HPDE6-E6E7 (cell line): Measurements from ENCODE around the gene TCP1.
"Not testable (repeated sequence)": the region's sequence is repeated elsewhere in the genome, so short reads cannot be mapped to it uniquely, and the experiment has no call there.

Experiments used
- DNase-seq: peaks from one replicate; pipeline ENCODE4 v3.0.0; 2011; ENCODE audit warnings: missing footprints; ENCODE audit errors: extremely low spot score

The TCP1 gene

DNA sequence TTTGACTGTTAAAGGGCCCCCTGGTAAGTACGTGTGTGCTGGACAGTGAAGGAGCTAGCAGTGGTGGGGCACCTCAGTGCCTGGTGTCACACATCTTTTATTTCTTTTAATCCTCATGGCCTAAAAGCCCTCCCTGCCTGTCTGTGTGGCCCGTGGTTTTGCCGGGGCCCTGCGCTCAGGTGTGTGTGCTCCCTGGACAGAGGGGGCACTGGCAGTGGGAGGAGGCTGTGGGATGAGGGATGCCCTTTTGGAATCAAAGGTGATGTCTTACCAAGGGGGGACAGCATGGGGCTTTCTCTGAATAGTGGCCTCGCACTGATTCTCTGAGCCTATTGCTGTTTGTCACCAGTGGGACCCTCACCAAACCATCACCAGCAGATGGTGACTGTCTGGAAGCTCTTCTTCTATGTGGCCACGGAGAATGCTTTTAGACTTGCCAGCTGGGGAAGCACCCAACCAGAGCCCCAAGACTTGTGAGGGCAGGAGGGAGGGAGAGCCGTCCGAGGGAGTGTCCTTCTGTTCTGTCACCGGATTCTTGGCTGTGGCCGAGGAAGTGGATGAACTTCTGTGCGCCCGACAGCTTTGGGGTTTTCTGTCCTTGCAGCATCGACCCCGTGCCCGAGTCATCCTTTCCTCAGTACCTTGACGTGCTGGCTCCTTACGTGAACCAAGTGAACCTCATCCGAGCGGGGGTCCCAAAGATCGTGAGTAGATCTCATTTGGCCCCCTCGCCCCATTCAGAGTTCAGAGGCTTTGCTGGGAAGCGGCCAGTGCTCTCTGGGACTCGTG, 28.7 kb upstream of the TCP1 start:
- no peak for DNase-seq

DNA sequence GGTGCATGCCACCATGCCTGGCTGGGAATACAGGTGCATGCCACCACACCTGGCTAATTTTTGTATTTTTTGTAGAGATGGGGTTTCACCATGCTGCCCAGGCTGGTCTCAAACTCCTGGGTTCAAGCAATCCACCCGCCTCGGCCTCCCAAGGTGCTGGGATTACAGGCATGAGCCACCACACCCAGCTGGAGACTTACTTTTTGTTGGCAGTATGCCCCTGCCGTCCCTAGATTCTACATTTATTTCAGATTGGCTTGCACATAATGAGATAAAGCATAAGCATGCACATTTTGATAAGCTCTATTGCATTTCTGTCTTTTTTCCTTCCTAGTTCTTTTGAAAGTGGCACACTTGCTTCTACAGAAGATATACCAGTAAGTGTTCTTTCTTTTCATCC, 27.4 kb upstream of the TCP1 start:
- DNase-seq: not testable (repeated sequence)

DNA sequence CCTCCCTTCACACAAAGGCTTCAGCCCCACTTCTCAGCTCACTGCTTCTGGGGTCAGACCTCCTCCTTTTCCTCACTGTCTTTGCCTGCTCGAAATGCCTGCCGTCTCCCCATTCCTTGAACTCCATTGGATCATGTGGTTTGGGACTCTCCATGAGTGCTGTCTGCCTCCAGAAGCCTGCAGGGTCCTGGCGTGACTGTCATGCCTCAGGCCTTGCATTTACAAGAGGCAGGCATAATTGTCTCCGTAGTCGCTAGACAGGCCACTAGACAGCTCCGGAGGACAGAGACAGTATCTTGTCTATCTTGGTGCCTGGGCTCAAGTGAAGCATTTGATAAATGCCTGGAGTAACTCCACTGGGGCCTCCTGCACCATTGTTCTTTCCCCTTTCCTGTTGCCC, 26.0 kb upstream of the TCP1 start:
- DNase-seq: no peak

DNA sequence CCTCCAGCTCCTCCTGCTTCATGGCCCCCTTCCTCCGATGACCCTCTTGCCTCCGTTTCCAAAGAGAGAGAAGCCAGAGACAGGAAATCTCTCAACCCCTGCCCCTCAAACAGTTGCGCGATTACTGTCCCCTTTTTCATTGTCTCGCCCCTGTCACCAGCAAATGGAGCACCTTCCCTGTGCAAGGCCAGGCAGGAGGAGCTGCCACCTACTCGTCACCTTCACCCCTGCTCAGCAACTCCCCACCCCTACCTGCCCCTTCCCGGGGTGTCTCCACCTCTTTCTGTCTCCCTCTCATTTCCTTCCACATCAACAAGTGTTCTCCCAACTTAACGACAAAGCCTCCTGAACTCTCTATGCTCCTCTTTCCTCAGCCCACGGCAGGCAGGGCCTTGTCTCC, 24.4 kb upstream of the TCP1 start:
- no peak for DNase-seq

DNA sequence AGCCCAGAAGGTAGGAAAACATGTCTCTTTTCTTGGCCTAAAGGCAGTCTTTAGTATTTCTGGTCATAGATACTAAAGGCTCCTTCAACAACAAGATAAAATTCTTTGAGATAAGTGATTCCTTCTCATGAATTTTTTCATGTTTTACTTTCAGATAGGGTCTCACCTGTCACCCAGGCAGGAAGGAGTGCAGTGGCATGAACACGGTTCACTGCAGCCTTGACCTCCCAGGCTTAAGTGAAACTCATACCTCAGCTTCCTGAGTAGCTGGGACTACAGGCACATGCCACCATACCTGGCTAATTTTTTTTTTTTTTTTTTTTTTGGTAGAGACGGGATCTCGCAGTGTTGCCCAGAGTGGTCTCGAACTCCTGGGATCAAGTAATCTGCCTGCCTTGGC, 19.7 kb upstream of the TCP1 start:
- no peak for DNase-seq

DNA sequence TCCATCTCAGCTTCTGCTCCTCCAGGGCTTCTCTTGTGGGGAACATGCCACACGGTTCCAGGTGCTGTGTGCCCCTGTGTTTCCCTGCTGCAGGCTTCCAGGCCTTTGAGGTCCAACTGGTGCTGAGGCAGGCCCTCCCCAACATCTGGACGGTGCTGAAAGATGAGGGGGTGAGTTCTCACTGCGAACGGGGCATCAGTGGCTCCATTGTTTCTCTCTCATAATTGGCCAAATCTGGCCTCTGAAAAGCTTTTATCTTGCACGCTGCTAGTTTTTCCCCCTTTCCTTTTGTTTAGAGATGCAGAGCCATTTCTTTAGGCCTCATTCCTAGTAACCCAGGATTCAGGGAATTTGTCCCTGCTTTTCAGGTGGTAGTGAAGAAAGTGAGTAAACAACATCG, 19.2 kb upstream of the TCP1 start:
- no peak for DNase-seq

DNA sequence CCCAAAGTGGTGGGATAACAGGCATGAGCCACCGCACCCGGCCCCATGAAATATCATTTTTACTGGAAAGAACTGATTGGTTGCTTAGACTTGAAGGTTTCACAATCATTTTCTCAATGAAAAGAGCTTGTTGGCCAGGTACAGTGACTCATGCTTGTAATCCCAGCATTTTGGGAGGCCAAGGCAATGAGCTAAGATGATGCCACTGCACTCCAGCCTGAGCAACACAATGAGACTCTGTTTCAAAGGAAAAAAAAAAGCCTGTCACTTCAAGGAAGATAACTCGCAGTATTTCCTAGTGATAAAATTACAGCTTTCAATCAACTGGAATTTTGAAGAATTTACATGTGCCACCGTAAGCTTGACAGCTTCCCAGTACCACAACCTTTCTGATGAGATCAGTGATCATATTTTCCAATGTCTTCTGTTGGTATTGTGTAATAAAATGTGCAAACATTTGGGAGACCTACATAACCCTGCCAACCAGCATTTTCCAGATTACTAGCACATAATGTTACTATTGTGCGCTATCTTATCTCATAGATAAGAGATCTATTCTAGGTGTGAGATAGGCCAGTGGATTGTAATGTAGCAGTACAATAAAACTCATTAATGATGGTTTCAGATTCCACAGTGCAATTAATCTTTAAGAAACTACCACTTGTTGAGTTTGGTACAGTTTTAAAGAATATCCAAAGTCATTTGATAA, 17.9 kb upstream of the TCP1 start:
- DNase-seq: no peak

DNA sequence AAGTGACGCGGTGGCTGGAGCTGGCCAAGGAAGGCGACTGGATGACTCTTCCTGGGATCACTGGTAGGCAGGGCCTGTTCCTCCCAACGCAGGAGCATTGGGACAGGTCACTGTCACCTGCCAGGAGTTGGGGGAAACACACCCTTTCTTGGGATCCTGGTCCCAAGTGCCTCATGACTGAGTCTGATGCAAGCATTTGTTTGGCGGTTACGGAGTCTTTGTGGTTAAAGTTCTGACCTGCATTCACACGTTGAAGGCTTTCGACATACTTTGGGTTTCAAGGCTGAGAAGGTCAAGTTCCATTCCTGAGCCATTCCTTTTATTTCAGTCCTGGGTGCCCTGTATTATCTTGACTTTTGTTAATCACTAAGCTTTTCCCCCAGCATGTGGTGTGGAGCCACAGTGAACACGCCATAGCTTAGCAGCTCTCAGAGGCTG, 16.6 kb upstream of the TCP1 start:
- DNase-seq: no peak

DNA sequence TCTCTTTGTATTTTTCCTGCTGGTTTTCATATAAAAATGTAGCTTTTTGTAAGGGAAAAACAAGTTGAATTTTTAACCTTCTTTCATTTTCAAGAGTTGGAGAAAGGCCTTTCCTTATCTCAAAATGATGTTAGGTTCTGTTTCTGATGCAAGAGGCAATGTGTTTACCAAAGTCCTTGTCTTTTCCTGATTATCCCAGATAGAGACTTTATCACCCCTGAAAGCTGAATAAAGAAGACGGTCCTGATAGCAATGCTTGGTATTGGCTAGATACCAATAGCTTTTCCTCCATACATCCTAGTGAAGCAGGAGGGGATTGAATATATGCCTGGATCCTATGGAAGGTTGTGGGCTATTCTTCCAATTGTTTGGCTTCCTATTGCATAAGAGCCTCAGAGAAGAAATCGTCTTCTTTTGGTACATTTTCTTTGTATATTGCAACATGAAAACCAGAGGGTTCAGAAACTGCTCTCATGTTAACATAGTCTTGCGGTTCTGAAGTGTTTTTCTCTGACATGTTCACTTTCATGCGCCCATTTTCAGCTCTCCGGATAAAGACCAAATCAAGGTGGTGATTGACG, 16.1 kb upstream of the TCP1 start:
- DNase-seq: no peak

DNA sequence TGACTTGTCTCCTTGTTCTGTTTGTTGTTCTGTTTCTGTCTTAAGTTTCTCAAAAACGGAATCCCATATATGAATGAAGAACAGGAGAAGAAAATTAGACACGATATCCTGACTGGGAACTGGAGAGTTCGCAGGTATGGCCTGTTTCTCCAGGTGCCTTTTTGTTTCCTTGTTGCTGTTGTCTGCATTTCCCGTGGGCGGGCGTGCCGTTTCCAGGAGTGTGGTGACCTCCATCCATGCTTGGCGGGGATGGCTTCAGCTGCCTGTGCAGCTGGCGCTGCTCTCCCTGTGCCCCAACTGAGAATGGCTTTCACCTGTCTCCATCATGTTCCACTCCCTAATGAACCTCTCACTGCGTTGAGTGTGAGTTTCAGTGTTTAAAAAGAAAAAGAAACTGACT, 15.1 kb upstream of the TCP1 start:
- no peak for DNase-seq

DNA sequence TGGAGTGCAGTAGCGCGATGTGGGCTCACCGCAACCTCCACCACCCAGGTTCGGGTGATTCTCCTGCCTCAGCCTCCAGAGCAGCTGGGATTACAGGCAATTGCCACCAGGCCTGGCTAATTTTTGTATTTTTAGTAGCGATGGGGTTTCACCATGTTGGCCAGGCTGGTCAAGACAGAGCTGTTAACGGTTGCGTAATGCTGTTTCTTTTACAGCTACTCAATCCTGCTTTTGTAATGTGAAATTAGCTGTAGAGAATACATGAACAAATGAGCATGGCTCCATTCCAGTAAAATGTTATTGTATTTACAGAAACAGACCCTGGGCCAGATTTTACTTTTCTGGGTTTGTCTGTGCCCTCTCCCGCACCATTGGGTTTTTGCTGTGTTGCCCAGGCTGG, 12.5 kb upstream of the TCP1 start:
- no peak for DNase-seq

DNA sequence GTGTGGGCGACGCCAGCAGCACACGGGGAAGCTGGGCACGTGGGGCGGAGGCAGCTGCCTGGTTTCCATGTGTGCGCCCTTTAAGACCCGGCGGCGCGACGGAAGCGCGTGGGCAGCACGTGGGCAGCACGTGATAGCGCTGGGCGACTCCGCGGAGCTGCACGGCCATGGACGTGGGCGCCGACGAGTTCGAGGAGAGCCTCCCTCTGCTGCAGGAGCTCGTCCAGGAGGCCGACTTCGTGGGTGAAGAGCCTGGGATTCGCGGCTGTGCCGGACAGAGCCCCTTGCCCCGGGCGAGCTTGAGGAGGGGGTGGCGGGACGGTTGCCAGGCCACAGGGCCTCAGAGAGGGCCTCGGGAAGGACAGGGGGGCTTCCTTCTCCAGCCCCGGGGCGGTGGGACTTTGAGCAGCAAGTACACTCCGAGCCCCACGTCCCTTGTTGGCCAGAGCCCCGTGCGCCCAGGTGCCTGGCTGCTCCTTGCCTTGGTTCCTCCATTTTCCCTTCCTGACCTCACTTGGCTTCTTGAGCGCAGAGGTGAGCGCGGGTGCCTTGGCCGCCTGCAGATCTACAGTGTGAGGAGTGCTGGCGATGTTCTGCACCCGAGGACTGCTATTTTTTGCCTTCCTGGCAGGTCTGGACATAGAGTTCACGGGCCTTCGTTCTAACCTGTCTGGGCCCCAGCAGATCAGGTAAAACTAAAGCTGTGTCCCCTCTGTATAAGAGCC, 10.9 kb upstream of the TCP1 start, which contains the start of gene PNLDC1:
Gene PNLDC1, plus strand, starts transcription at position 136 of the 725 bp plus-strand sequence. Its CDS starts 32 bp downstream, at position 168.
- DNase-seq: no peak

DNA sequence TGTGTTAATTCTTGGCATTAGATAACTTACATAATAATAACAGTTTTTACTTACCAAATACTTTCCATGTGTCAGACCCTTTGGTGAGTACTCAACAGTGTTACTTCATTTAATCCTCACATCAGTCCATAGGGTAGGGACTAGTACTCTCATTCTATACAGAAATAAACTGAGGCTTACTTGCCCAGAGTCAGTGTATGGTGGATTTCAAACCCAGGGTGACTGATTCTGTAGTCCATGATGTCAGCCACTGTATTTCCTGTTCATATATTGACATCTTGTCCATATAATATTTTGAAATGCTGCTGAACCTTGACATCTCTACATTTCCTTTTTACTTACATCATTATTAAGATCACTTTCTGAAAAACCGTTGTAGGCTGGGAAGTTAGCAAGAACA, 8.2 kb upstream of the TCP1 start:
- DNase-seq: no peak

DNA sequence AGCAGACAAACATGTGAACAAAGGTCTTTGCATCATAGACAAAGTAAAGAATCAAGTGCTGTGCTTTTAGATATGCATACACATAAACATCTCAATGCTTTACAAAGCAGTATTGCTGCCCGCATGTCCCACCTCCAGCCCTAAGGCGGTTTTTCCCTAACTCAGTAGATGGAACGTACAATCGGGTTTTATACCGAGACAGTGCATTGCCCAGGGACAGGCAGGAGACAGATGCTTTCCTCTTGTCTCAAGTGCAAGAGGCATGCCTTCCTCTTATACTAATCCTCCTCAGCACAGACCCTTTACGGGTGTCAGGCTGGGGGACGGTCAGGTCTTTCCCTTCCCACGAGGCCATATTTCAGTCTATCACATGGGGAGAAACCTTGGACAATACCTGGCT, 5.6 kb upstream of the TCP1 start:
- DNase-seq: not testable (repeated sequence)

DNA sequence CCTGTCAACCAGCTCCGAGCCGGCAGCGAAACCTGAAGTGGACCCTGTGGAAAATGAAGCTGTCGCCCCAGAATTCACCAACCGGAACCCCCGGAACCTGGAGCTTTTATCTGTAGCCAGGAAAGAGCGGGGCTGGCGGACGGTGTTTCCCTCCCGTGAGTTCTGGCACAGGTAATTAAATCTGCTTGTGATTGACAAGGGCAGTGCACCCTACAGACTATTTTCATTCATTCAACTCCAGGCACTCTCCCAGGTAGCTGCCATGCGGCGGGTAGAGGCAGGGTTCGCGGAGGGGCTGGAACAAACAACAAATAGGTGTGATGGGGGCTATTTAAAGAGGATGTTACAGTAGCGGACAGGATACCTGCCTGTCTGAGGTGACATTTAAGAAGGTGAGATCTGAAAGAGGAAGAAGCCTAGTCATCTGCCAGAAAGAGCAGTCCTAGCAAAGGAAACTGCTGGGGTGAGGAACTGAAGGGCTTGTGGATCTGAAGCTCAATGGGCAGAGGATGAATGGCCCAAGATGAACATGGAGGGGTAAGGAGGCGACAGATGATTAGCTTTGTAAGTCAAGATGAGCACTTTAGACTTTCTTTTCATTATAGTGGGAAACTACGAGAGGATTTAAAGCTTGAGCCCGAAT, 1.7 kb upstream of the TCP1 start:
- no peak for DNase-seq

DNA sequence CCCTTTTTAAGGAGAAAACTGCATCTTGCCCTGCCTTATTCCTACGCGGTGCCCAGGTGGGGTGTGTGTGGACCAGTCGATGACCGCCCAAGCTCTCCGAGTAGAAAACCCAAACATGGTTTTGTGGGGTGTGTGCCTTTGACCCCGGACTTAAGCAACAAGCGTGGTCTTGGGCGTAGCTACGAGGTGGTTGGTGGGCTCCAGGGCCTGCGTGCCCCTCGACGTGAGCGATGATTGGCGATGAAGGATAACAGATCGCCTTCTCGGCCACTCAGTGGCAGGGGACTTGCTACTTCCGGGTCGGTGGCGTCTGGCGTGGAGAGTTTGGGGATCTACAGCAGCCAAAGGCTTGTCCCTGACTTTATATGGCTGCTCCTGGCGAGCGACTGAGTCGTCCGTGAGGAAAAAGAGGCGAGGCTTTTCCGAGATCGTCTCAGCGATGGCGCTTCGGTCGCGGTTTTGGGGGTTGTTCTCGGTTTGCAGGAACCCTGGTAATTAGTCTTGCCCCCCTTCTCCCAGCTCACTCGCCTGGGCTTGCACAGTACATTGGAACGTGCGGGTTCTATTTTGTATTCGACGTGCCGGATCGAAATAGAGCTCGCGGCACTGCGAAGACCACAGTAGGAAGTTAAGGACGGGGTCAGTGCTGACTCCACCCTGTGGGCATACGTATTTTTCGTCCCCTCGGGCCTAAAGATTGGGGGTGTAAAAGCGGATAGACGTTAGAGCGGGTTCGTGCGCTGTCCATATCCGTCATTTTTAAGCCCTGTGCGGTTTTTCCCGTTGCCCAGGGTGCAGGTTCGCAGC, 950 bp upstream of the TCP1 start, which contains the start of gene MRPL18:
Gene MRPL18, plus strand, starts transcription at position 319 of the 807 bp plus-strand sequence. Its CDS starts 121 bp downstream, at position 440.
- peak; percentile 91 for DNase-seq

DNA sequence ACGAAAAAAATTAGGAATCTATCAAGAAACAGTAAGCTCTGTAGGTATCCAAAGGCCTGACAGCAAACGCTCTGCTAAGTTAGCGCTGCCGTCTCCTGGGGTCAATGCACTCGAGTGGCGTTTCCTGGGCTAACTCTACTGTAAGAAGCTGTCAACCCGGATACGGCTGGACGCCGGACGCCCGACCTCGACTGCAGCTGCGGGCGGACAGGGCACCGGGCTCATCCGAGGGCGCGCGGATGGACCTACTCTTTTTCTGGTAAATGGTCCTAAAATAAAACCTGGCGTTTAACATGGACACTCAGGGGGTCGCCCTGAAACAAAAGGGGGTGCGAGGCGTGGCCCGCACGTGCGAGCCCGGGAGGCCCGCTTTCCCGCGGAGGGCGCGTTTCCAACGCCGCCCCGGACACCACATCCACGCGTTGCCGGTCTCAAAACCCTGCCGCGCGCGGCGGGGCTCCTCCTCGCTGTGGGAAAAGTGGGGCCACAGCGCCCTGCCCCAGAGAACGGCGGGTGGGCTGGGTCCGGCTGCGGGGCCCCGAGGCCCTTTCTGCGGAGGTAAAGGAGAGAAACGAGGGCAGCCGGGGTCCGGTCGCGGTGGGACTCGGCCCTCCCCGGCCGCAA, 537 bp downstream of the TCP1 start:
- DNase-seq: peak; percentile 27

DNA sequence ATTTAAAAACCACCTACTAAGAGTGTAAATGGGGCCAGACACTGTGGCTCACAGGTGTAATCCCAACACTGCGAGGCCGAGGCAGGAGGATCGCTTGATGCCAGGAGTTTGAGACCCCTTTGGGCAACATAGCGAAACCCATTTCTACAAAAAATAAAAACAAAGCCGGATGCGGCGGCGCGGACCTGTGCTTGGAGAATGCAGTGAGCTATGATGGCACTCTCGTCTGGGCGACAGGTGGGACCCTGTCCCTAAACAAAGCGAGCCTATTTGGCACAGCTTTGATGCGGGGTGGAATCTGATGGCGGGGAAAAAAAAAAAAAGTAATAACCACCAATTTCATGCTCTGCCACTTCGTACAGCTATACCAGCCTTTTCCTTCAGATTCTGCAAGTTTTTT, 1.1 kb downstream of the TCP1 start:
- no peak for DNase-seq

DNA sequence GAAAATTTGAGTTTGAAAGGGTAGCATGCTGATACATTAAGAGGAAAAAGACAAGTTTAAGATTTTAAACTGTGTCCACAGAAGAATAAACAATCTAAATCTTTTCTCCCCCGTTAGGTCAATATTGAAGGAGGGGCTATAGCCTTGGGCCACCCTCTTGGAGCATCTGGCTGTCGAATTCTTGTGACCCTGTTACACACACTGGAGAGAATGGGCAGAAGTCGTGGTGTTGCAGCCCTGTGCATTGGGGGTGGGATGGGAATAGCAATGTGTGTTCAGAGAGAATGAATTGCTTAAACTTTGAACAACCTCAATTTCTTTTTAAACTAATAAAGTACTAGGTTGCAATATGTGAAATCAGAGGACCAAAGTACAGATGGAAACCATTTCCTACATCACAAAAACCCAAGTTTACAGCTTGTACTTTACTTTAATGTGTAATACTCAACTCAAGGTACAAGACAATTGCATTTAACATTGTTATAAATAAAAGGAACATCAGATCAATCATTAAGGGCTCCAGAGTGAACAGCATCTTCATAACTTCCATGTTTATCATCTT, 10.8 kb downstream of the TCP1 start:
- DNase-seq: no peak

DNA sequence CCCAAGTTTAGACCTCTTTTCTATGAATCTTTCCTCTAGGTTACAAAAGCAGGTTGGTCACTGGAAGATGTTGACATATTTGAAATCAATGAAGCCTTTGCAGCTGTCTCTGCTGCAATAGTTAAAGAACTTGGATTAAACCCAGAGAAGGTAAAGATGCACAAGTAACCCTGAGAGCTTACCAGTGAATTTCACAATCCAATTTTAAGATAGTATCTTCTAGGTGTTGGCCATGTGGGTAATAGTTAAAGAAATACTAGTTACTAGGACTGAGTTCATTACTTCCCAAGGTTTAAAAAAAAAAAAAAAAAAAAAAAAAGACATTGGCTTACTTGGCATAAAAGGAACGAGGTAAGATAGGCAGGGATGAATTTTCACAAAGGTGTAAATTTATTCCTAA, 11.3 kb downstream of the TCP1 start:
- DNase-seq: no peak
